Measurements from ENCODE around the gene TNIP2. TPM values are rescaled to one million over a fixed set of nuclear protein-coding genes. Genes with fewer than 3 reads are reported as not detected.

Gene TNIP2
- total RNA-seq, 4 donors from 2014 or later: 56.1 to 85.5 (median 75.4) TPM

DNA sequence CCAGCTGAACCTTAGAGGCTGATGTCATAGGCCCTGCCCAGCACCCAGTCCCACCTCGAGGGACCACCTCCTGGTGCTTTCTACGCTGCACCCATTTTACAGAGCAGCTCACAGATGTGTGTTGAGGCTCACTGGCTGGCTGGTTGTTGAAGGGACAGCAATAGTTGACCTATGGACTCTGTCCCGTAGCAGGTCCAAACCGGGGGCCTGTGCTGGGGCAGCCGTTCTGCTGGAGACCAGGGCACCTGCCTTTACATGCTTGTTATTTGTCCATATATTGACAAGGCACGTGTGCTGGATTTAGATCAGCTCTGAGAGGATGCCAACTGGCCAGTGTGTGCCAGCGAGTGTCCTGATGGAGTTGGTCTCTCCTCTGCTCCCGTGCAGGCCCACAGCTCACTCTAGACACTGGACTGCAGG, 58.1 kb downstream of the TNIP2 start:
- Histone ChIP-seq H3K36me3 (peaks cover 67 to 100% (median 98%) of the 10 kb centered on the region in 4 donors), H3K27ac (replicated peaks in 1 of 4) (no peak overlapping the region)
- WGBS: 88% methylated on average over 5 of the region's 8 CpGs

DNA sequence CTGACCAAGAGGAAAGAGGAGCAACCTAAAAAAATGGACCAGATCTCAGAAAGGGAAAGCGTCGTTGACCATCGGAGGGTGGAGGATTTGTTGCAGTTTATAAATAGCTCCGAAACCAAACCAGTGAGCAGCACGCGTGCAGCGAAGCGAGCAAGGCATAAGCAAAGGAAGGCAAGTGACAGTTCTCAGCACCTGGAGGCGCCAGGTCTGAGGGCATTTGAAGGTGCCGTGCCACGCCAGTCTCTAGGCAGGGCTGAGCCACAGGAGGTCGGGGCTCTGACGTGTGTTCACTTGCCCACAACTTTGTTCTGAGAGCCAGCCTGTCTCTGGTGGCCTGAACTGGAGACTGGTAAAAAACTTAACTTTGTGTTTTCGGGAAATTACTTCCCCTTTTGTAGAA, 59.7 kb downstream of the TNIP2 start:
- Histone ChIP-seq H3K27ac (replicated peaks in 1 of 4) (no peak overlapping the region), H3K4me1 (peaks cover 0 to 6% (median 0%) of the 10 kb centered on the region in 4 donors), H3K27me3 (no peaks in the 10 kb centered on the region), H3K4me3 (no peak overlapping the region), H3K36me3 (peaks cover 53 to 100% (median 96%) of the 10 kb centered on the region in 4 donors), H3K9me3 (no peaks in the 10 kb centered on the region)
- WGBS: 93% methylated on average over 14 of the region's 14 CpGs
- DNase-seq (ENCODE audit: extremely low spot score): no peak
- intact Hi-C loops (cut with DNase I): no loop called here
- TF ChIP-seq EP300 (IDR thresholded peaks at IDR 0.05) (no peak), POLR2AphosphoS5 (IDR thresholded peaks at IDR 0.05) (no peak), POLR2A (IDR thresholded peaks at IDR 0.05; ENCODE audit: low read depth) (no peak)
- TF ChIP-seq, protein P1, sequence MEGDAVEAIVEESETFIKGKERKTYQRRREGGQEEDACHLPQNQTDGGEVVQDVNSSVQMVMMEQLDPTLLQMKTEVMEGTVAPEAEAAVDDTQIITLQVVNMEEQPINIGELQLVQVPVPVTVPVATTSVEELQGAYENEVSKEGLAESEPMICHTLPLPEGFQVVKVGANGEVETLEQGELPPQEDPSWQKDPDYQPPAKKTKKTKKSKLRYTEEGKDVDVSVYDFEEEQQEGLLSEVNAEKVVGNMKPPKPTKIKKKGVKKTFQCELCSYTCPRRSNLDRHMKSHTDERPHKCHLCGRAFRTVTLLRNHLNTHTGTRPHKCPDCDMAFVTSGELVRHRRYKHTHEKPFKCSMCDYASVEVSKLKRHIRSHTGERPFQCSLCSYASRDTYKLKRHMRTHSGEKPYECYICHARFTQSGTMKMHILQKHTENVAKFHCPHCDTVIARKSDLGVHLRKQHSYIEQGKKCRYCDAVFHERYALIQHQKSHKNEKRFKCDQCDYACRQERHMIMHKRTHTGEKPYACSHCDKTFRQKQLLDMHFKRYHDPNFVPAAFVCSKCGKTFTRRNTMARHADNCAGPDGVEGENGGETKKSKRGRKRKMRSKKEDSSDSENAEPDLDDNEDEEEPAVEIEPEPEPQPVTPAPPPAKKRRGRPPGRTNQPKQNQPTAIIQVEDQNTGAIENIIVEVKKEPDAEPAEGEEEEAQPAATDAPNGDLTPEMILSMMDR (IDR thresholded peaks at IDR 0.05): no peak

More for the DNA sequence above, 58.1 kb downstream of the TNIP2 start:
- Histone ChIP-seq H3K4me3 (no peak overlapping the region), H3K9me3 (no peaks in the 10 kb centered on the region), H3K4me1 (peaks cover 0 to 6% (median 0%) of the 10 kb centered on the region in 4 donors), H3K27me3 (no peaks in the 10 kb centered on the region)
- DNase-seq (ENCODE audit: extremely low spot score): no peak
- intact Hi-C loops (cut with DNase I): no loop called here
- TF ChIP-seq EP300 (IDR thresholded peaks at IDR 0.05) (no peak), POLR2A (IDR thresholded peaks at IDR 0.05; ENCODE audit: low read depth) (no peak), POLR2AphosphoS5 (IDR thresholded peaks at IDR 0.05) (no peak)
- TF ChIP-seq, protein P1 (IDR thresholded peaks at IDR 0.05): no peak

DNA sequence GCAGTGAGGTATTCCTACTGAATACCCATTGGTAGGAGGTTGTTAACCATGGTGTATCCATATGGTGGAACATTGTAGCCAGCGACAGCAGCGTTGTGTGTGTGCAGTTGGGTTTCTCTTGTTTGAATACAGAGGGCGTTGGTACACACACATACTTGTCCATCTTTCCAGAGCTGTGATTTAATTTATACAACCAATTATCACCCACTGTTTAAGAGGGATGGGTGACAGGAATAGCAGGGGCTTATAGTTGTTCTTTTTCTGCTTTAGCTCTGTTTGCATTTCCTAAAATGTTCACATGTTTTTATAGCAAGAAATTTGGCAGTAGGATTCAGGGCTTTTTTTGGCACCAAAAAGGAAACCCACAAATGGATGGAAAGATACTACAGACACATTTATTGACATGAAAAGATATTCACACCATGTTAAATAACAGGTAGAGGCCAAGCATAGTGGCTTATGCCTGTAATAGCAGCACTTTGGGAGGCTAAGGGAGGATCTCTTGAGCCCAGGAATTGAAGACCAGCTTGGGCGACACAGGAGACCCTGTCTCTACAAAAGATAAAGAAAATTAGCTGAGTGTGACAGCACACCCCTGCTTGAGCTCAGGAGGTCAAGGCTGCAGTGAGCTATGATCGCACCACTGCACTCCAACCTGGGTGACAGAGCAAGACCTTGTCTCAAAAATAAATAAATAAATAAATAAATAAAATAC, 60.6 kb downstream of the TNIP2 start:
- H3K27ac ChIP-seq (replicated peaks in 1 of 4): no peak overlapping the region
- peaks cover 0 to 6% (median 0%) of the 10 kb centered on the region in 4 donors for H3K4me1 ChIP-seq
- intact Hi-C loops (cut with DNase I): no loop called here
- WGBS: 89% methylated on average over 5 of the region's 5 CpGs
- TF ChIP-seq POLR2A (IDR thresholded peaks at IDR 0.05; ENCODE audit: low read depth): no peak
- no peak for TF ChIP-seq POLR2AphosphoS5 (IDR thresholded peaks at IDR 0.05)
- TF ChIP-seq, protein P1 (IDR thresholded peaks at IDR 0.05): no peak
- no peak for TF ChIP-seq EP300 (IDR thresholded peaks at IDR 0.05)
- no peaks in the 10 kb centered on the region for H3K27me3 ChIP-seq
- H3K4me3 ChIP-seq: no peak overlapping the region
- DNase-seq (ENCODE audit: extremely low spot score): no peak
- H3K9me3 ChIP-seq: no peaks in the 10 kb centered on the region
- H3K36me3 ChIP-seq: peaks cover 57 to 100% (median 96%) of the 10 kb centered on the region in 4 donors

DNA sequence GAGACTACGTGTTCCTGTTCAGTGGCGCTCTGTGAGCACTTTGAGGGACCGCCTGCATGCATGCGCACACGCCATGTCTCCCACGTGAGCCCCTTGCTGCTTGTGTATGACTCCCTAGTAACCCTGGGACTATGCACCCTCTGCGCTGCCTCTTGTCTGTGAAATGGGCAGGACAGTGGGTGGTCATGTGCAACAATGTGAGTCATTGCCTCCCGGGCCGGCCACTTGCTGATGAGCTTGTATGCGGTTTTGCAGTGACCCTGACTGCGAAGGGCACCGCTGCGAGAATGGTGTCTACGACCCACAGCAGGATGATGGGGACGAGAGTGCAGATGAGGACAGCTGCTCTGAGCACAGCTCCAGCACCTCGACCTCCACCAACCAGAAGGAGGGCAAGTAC, 61.4 kb downstream of the TNIP2 start:
- WGBS: 78% methylated on average over 6 of the region's 16 CpGs
- no peak for DNase-seq (ENCODE audit: extremely low spot score)
- Histone ChIP-seq H3K4me3 (no peak overlapping the region), H3K4me1 (peaks cover 0 to 6% (median 0%) of the 10 kb centered on the region in 4 donors), H3K9me3 (no peaks in the 10 kb centered on the region), H3K36me3 (peaks cover 52 to 100% (median 94%) of the 10 kb centered on the region in 4 donors), H3K27ac (replicated peaks in 1 of 4) (no peak overlapping the region), H3K27me3 (no peaks in the 10 kb centered on the region)
- intact Hi-C loops (cut with DNase I): no loop called here
- TF ChIP-seq EP300 (IDR thresholded peaks at IDR 0.05) (no peak), POLR2AphosphoS5 (IDR thresholded peaks at IDR 0.05) (no peak), POLR2A (IDR thresholded peaks at IDR 0.05; ENCODE audit: low read depth) (no peak)
- TF ChIP-seq, protein P1 (IDR thresholded peaks at IDR 0.05): no peak

All from esophagus muscularis mucosa (tissue), 4 donors.